Uterus (tissue), 4 donors: Measurements from ENCODE around the gene PLEKHG1. TPM values are rescaled to one million over a fixed set of nuclear protein-coding genes. Genes with fewer than 3 reads are reported as not detected.

Source experiments
- total RNA-seq, 4 donors: library from RNA; depleted of rRNA in 3 of 4; stranded (reverse); fragments of >200 nt in 3 of 4; gene quantifications; one replicate each; pipeline versions ENCODE4 v1.1.0 to v1.2.4, GENCODE V29; 2014 to 2023
- donor health status: DM: yes; HTN: yes; CAD: no.

Gene PLEKHG1
- total RNA-seq, 4 donors from 2014 or later = 7.2 to 50.3 (median 33.0) TPM

Other genes starting within 250 kb of the PLEKHG1 start
- not detected for gene IYD, start 230.9 kb upstream of the PLEKHG1 start, total RNA-seq